RWPE2 (cell line): Measurements from ENCODE around the gene GMEB2.

Experiments
- ATAC-seq: fragments of 200-7000 bp; cut with Tn5 transposase; 3 replicates; pipeline ENCODE4 v1.9.1; 2021; ENCODE audit warnings: low read depth
- DNase-seq: peaks from one replicate; pipeline ENCODE4 v3.0.0-alpha.2; 2020; ENCODE audit warnings: low spot score
- H3K27ac ChIP-seq: fragments of 450-650 bp; 2 replicates; pipeline ENCODE4 v1.5.1; 2017; ENCODE audit warnings: mild to moderate bottlenecking; ENCODE audit not compliant: poor library complexity, severe bottlenecking
- H3K27me3 ChIP-seq: fragments of 250-450 bp; sonication (Bioruptor Pico); 2 replicates; pipeline ENCODE4 v1.5.1; 2021; ENCODE audit warnings: mild to moderate bottlenecking, moderate library complexity; ENCODE audit not compliant: insufficient read depth, poor library complexity, severe bottlenecking
- H3K36me3 ChIP-seq: fragments of 250-450 bp; sonication (Bioruptor Pico); 2 replicates; pipeline ENCODE4 v1.5.1; 2020; ENCODE audit warnings: low read depth, mild to moderate bottlenecking, moderate library complexity
- H3K4me1 ChIP-seq: fragments of 250-450 bp; sonication (Bioruptor Pico); 2 replicates; pipeline ENCODE4 v1.5.1; 2021; ENCODE audit warnings: mild to moderate bottlenecking, moderate library complexity; ENCODE audit not compliant: insufficient read depth, poor library complexity, severe bottlenecking
- H3K4me3 ChIP-seq: fragments of 250-450 bp; sonication (Bioruptor Pico); 2 replicates; pipeline ENCODE4 v1.5.1; 2021; ENCODE audit warnings: mild to moderate bottlenecking, moderate library complexity; ENCODE audit not compliant: severe bottlenecking
- H3K9me3 ChIP-seq: fragments of 250-450 bp; sonication (Bioruptor Pico); 2 replicates; pipeline ENCODE4 v1.5.1; 2021; ENCODE audit warnings: mild to moderate bottlenecking, moderate library complexity; ENCODE audit not compliant: severe bottlenecking
- CTCF ChIP-seq: fragments of 450-650 bp; IDR thresholded peaks from one replicate; pipeline ENCODE4 v1.5.1; 2017; ENCODE audit warnings: mild to moderate bottlenecking, moderate library complexity; ENCODE audit not compliant: poor library complexity, severe bottlenecking

Gene GMEB2

GRCh38 chr20:63591786-63592355, 35.0 kb downstream of the GMEB2 start:
- DNase-seq, result peak; percentile 82
- Histone ChIP-seq H3K36me3 (peaks cover 20% of the 10 kb centered on the region), H3K27ac (no peak overlapping the region), H3K27me3 (no peaks in the 10 kb centered on the region), H3K4me1 (no peaks in the 10 kb centered on the region), H3K4me3 (no peak overlapping the region), H3K9me3 (no peaks in the 10 kb centered on the region)
- TF ChIP-seq CTCF, result no peak
- no peak; the same call in 2 of the 3 replicates for ATAC-seq

- H3K4me1 ChIP-seq, result no peaks in the 10 kb centered on the region
Observed at GRCh38 chr20:63591147-63591533, 35.8 kb downstream of the GMEB2 start.

GRCh38 chr20:63590218-63591146, 36.4 kb downstream of the GMEB2 start:
- H3K9me3 ChIP-seq, result no peaks in the 10 kb centered on the region
- no peaks in the 10 kb centered on the region for H3K27me3 ChIP-seq
- no peak overlapping the region for H3K27ac ChIP-seq
- DNase-seq, result peak; percentile 85
- no peak for TF ChIP-seq CTCF
- no peak overlapping the region for H3K4me3 ChIP-seq
- H3K4me1 ChIP-seq, result no peaks in the 10 kb centered on the region
- ATAC-seq, result no peak
- H3K36me3 ChIP-seq, result peaks cover 20% of the 10 kb centered on the region

More at GRCh38 chr20:63591147-63591533, 35.8 kb downstream of the GMEB2 start:
- H3K4me3 ChIP-seq, result no peak overlapping the region
- no peak for ATAC-seq
- no peak overlapping the region for H3K27ac ChIP-seq
- no peaks in the 10 kb centered on the region for H3K9me3 ChIP-seq
- peaks cover 20% of the 10 kb centered on the region for H3K36me3 ChIP-seq
- TF ChIP-seq CTCF, result no peak
- no peaks in the 10 kb centered on the region for H3K27me3 ChIP-seq
- no peak for DNase-seq

- TF ChIP-seq CTCF, result no peak
- Histone ChIP-seq H3K4me3 (no peak overlapping the region), H3K27ac (no peak overlapping the region), H3K9me3 (no peaks in the 10 kb centered on the region), H3K4me1 (no peaks in the 10 kb centered on the region), H3K36me3 (peaks cover 20% of the 10 kb centered on the region), H3K27me3 (no peaks in the 10 kb centered on the region)
- DNase-seq (peak; percentile 84), ATAC-seq (no peak)
Observed at GRCh38 chr20:63589261-63590217, 37.4 kb downstream of the GMEB2 start.
